Left lung (tissue), 10 donors: ENCODE results near the gene THTPA. TPM values are rescaled to one million over a fixed set of nuclear protein-coding genes. Genes with fewer than 3 reads are reported as not detected.

Experiments
- ATAC-seq: fragments of 200-7000 bp; cut with Tn5 transposase; one replicate; pipeline ENCODE4 v1.9.1; 2020; ENCODE audit warnings: moderate library complexity
- DNase-seq, 4 donors: peaks; one replicate each; pipeline ENCODE4 v3.0.0-alpha.2; 2013 to 2020
- H3K27ac ChIP-seq, 2 donors: fragments of 200-600 bp; sonication (generic) in 1 of 2; one replicate each; pipeline versions ENCODE4 v1.5.0 to v1.8.0; 2020 to 2021
- H3K27me3 ChIP-seq, 2 donors: fragments of 200-600 bp; sonication (generic) in 1 of 2; one replicate each; pipeline versions ENCODE4 v1.5.0 to v1.8.0; 2020 to 2021
- H3K36me3 ChIP-seq, 2 donors: fragments of 200-600 bp; sonication (generic) in 1 of 2; one replicate each; pipeline versions ENCODE4 v1.5.0 to v1.8.0; 2020 to 2021
- H3K4me1 ChIP-seq, 2 donors: fragments of 200-600 bp; one replicate each; pipeline ENCODE4 v1.8.0; 2021
- H3K4me3 ChIP-seq, 2 donors: fragments of 200-600 bp; sonication (generic) in 1 of 2; one replicate each; pipeline versions ENCODE4 v1.5.0 to v1.8.0; 2020 to 2021; ENCODE audit warnings: mild to moderate bottlenecking in 1 of 2
- H3K9me3 ChIP-seq, 2 donors: fragments of 200-600 bp; sonication (generic) in 1 of 2; one replicate each; pipeline versions ENCODE4 v1.5.0 to v1.8.0; 2020 to 2021
- intact Hi-C, 2 donors: fragments of 100-400 bp; cut with DNase I; formaldehyde crosslinking; loops; one replicate each; pipeline versions ENCODE4 v1.11.2 to v1.14.2; 2022
- polyA plus RNA-seq, 6 donors: library from polyadenylated mRNA; unstranded; fragments of 120-200 nt; gene quantifications; one replicate each; pipeline ENCODE4 v1.2.1, GENCODE V29; 2013; ENCODE audit not compliant: insufficient read length in 6 of 6
- total RNA-seq, 2 donors: library from RNA; stranded (reverse); fragmentation: NEBNext Ultra II Directional; extraction: Animal tissue kit (Norgen Biotek cat#: 25700); gene quantifications; one replicate each; pipeline ENCODE4 v1.2.1, GENCODE V29; 2021
- TF ChIP-seq, protein P1 (sequence below), 2 donors: fragments of 200-600 bp; sonication (generic) in 1 of 2; IDR thresholded peaks; one replicate each; pipeline versions ENCODE4 v1.5.0 to v1.8.0; 2021; ENCODE audit warnings: antibody characterized with exemption in 2 of 2
- donor health status: DM: no; HTN: yes; CAD: no.
- donor health status: DM: no; HTN: no; CAD: no.

THTPA gene
- total and polyA plus RNA-seq, 8 donors, result 10.7 to 20.3 (median 12.6) TPM

- Histone ChIP-seq H3K4me1 (peaks cover 0 to 21% of the 10 kb centered on the region in 2 donors), H3K27ac (no peak overlapping the region), H3K36me3 (no peaks in the 10 kb centered on the region), H3K4me3 (no peak overlapping the region), H3K9me3 (no peaks in the 10 kb centered on the region), H3K27me3 (peaks cover 0 to 4% of the 10 kb centered on the region in 2 donors)
- intact Hi-C loops, result no loop called here
- ATAC-seq (no peak), DNase-seq (no peak)
- TF ChIP-seq, protein P1, sequence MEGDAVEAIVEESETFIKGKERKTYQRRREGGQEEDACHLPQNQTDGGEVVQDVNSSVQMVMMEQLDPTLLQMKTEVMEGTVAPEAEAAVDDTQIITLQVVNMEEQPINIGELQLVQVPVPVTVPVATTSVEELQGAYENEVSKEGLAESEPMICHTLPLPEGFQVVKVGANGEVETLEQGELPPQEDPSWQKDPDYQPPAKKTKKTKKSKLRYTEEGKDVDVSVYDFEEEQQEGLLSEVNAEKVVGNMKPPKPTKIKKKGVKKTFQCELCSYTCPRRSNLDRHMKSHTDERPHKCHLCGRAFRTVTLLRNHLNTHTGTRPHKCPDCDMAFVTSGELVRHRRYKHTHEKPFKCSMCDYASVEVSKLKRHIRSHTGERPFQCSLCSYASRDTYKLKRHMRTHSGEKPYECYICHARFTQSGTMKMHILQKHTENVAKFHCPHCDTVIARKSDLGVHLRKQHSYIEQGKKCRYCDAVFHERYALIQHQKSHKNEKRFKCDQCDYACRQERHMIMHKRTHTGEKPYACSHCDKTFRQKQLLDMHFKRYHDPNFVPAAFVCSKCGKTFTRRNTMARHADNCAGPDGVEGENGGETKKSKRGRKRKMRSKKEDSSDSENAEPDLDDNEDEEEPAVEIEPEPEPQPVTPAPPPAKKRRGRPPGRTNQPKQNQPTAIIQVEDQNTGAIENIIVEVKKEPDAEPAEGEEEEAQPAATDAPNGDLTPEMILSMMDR (IDR thresholded peaks at IDR 0.05), result no peak
Measured at GRCh38 chr14:23548351-23549318, 7.4 kb upstream of the THTPA start.

DNA sequence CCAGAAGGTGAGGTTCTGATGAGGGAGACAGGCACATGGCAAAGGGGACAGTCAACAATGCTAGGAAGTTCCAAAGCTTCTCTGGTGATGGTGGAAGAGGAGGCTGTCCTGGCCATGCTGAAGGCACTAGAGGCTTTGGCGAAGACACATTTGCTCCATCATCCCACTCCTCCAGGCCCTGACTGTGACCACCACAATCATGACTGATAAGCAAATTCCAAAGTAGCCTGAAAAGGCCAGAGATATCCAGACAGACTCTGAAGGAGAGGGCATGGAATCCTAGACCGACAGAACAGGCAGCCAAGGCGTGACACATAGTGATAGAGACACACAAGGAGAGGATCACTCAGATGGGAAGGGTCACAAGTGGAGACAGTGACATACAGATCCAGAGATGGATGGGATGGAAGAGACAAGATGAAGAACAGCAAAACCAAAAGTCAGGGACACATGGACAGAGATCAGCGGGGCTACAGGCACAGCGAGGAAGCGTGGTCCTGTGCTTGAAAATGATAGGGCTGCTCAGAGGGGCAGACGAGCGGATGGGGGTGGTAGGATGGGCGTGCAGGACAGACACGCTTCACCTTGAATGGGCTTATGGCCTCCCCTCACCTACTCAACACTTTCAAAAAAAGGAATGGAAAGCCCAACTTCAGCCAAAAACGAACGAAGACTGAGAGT is 5.8 kb upstream of the THTPA start:
- ATAC-seq, result no peak

GRCh38 chr14:23550812-23551265 is 5.2 kb upstream of the THTPA start:
- H3K4me3 ChIP-seq, result peak overlapping the region; percentile 47 to 75
- peaks cover 8 to 21% of the 10 kb centered on the region in 2 donors for H3K4me1 ChIP-seq
- H3K9me3 ChIP-seq, result no peaks in the 10 kb centered on the region
- H3K27ac ChIP-seq, result peak overlapping the region in 1 of 2 donors; percentile 63
- intact Hi-C loops, result no loop called here
- H3K27me3 ChIP-seq, result peaks cover 0 to 4% of the 10 kb centered on the region in 2 donors
- peak; percentile 29 for ATAC-seq
- TF ChIP-seq, protein P1 (IDR thresholded peaks at IDR 0.05), result no peak
- no peaks in the 10 kb centered on the region for H3K36me3 ChIP-seq
- DNase-seq, result peak in 1 of 4 donors; percentile 86

More for the DNA sequence above, 5.8 kb upstream of the THTPA start:
- Histone ChIP-seq H3K4me3 (peak overlapping the region; percentile 47 to 75), H3K36me3 (no peaks in the 10 kb centered on the region), H3K4me1 (peaks cover 3 to 16% of the 10 kb centered on the region in 2 donors), H3K27me3 (peaks cover 0 to 4% of the 10 kb centered on the region in 2 donors), H3K27ac (no peak overlapping the region), H3K9me3 (no peaks in the 10 kb centered on the region)
- intact Hi-C loops, result no loop called here
- DNase-seq, result no peak
- TF ChIP-seq, protein P1 (IDR thresholded peaks at IDR 0.05), result no peak

DNA sequence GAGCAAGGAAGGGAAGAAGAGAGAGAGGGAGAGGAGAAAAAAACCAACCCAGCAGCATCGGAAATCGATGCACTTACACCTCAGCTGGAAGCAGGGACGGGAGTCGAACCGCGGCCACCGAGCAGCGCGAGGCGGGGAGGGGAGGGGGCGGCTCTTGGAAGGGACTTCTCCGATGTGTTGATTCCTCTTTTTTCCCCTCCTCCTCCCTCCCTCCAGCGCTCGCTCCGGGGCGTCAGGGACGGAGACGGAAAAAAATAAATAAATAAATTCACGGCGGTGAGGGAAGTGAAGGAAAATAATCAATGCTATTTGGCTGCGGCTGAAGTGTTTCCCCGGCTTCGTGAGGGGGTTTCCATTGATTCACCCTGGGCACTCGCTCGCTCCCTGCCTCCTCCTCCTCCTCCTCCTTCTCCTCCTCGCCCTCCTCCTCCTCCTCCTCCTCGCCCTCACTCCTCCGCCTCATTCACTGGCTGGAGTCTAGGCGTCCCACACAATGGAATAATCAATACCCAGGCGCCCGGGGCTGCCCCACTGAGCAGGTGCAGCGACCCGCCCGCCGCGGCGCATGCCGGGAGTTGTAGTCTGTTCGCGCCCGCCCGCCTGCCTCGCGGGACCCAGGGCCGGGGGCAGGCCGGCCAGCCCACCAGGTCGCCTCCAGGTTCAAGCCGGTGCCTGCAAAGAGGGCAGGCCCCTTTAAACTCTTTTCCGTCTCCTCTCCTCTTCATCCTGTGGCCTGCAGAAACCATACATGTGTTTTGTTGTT is 4.6 kb upstream of the THTPA start, which contains the start of gene ZFHX2:
Gene ZFHX2 (minus strand): TSS at position 500 of the 763 bp plus-strand sequence. CDS start 16,440 bp downstream, outside the sequence.
- H3K27ac ChIP-seq, result peak within 1 kb of the TSS in 1 of 2 donors; percentile 63
- DNase-seq (peak in 3 of 4 donors; percentile 53 to 96 (median 81)), ATAC-seq (peak; percentile 75)
- TF ChIP-seq, protein P1 (IDR thresholded peaks at IDR 0.05), result no peak
- peaks cover 9 to 23% of the 10 kb centered on the region in 2 donors for H3K4me1 ChIP-seq
- H3K36me3 ChIP-seq, result no peaks in the 10 kb centered on the region
- no peaks in the 10 kb centered on the region for H3K9me3 ChIP-seq
- peaks cover 0 to 4% of the 10 kb centered on the region in 2 donors for H3K27me3 ChIP-seq
- intact Hi-C loops, result no loop called here
- peak within 1 kb of the TSS; percentile 47 to 75 for H3K4me3 ChIP-seq
